Endothelial cell of coronary artery (primary cell): ENCODE measurements around the gene FKTN. TPM values are rescaled to one million over a fixed set of nuclear protein-coding genes. Genes with fewer than 3 reads are reported as not detected.

Experiments
- total RNA-seq: library from RNA; depleted of rRNA; stranded (reverse); fragments of >200 nt; gene quantifications from 2 replicates; pipeline ENCODE4 v1.2.3, GENCODE V29; 2014

FKTN gene
- 11.2 and 15.3 TPM in 2 replicates for total RNA-seq

DNA sequence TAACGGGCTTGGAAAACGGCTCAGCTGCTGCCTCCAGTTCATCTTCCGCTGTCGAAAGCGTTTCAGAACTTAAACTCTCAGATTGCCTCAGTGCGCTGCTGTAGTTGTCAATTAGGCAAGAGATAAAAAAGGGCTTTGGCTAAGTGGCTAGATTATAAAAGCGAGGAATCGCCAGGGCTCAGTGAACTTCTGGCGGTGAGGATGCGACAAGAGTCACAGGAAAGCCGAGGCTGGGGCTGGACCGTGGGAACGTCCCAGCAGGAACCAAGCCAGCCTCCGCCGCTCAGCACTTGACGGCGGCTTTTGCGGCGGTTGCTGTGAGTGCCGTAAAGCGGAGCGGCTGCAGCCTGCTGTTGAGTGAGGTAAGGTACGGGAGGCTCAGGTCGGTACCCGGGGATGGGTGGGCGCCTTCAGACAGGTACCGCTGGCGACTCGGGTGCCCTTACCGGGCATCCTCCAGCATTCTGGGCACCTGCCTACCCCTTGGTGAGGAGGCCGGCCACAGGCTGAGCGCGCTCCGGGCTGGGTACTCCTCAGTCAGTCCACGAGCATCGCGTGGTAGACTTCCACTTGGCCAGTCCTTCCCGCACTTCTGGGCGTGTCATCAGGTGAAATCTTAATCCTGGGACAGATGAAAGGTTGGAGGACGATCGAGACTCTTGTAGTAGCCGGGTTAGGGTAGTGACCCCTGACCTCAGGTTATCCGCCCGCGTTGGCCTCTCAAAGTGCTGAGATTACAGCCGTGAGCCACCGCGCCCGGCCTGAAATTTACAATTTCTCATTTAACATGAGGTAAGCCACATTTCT is at the start of gene FKTN:
Gene FKTN, plus strand, starts transcription at position 328 of the 807 bp plus-strand sequence. CDS start 16,902 bp downstream, outside the sequence.

GRCh38 chr9:105662184-105663104 is 104.5 kb downstream of the FKTN start, which contains the start of gene TAL2:
TAL2 (plus strand) TSS chr9:105662457; CDS start chr9:105662497, 40 bp downstream.

Other genes with a start within 250 kb of the FKTN start
- 3.6 and 5.8 TPM in 2 replicates for gene FSD1L, start 110.1 kb upstream of the FKTN start, total RNA-seq
- gene TAL2, start 104.3 kb downstream of the FKTN start, total RNA-seq, result 0.18 TPM in 1 of 2 replicates, not detected in the other
- 5.6 and 9.2 TPM in 2 replicates for gene TMEM38B, start 136.4 kb downstream of the FKTN start, total RNA-seq